GM18517 (cell line): ENCODE data around the gene ARHGEF5.

Experiments used
- ATAC-seq: cut with Tn5 transposase; IDR thresholded peaks from one replicate; pipeline ENCODE4 v1.9.1; 2021; ENCODE audit warnings: mild to moderate bottlenecking, moderate library complexity; ENCODE audit not compliant: unreplicated experiment

Gene ARHGEF5

DNA sequence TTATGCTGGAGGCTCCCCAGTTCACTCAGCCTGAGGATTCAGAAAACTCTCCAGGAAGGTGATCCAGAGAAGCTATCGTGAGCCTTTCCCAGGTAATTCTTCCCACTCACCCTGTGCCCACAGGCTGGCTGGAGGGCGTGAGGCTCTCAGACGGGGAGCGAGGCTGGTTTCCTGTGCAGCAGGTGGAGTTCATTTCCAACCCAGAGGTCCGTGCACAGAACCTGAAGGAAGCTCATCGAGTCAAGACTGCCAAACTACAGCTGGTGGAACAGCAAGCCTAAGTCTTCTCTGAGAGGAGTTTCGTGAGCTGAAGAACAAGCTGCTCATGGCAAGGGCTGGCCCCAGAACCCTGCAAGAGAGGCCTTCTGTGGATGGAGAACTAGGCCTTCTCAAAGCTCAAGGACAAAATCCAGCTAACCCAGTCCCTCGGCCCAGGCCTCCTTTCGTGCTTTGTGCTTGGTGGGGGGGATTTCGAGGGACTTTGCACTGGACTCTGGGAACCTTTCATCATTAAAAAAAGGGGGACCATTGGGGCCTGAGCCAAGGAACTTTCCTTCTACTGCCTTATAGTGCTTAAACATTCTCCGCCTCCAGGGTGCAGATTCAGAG, 24.7 kb downstream of the ARHGEF5 start:
- ATAC-seq = no peak

GRCh38 chr7:144384071-144384470, 28.9 kb downstream of the ARHGEF5 start:
- ATAC-seq = no peak

DNA sequence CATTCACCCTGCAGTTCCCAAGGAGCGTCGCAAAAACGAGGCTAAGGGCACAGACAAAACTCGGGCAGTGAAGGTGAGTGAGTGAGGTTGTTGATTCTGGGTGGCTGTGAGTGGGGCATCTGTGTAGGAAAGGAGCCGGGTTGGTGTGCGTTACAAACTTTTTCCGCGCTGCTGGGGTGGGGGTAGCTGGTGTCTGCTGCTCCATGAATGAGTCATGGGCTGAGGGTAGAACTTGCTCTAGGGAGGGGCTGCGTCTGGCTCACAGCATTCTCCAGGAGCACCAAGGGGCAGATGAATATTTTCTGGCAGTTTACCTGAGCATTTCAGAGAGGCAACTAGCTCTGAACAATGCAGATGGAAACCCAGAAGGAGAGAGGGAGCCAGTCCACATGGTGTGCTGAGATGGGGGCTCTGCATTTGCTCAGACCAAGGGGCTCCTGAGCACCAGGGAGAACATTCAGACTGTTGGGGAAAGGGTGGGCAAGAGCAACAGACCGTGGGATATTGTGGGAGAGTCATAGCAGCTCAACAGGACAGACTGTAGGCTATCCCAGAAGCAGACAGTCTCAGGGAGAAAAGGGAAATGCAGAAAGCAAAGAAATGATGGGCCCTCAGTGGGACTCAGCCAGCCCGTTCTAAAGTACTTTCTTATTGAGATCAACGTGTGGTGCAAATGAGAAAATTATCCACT, 29.5 kb downstream of the ARHGEF5 start:
- no peak for ATAC-seq

GRCh38 chr7:144386741-144387140, 31.5 kb downstream of the ARHGEF5 start:
- ATAC-seq = no peak

- ATAC-seq = no peak
Measured at GRCh38 chr7:144388950-144389349, 33.7 kb downstream of the ARHGEF5 start.

DNA sequence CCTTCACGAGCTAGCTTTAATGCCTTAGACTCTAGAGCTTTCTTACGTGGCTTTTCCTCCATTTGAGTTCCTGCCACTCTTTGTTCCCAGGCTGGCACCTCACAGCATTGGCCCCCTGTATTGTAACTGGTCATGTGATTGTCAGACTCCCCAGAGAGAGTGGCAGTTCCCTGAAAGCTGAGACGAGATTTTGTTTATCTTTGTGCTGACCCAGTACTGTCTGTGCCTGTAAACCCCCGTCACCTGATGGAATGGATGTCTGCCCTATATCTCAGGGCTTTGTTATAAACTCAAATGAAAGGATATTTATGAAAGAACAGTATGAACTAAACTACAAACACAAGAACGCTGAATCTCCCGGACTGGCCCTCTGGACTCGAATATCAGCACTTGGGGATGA, 35.3 kb downstream of the ARHGEF5 start:
- no peak for ATAC-seq

GRCh38 chr7:144391014-144391413, 35.8 kb downstream of the ARHGEF5 start:
- no peak for ATAC-seq

GRCh38 chr7:144391823-144392255, 36.6 kb downstream of the ARHGEF5 start:
- peak; percentile 67 for ATAC-seq

DNA sequence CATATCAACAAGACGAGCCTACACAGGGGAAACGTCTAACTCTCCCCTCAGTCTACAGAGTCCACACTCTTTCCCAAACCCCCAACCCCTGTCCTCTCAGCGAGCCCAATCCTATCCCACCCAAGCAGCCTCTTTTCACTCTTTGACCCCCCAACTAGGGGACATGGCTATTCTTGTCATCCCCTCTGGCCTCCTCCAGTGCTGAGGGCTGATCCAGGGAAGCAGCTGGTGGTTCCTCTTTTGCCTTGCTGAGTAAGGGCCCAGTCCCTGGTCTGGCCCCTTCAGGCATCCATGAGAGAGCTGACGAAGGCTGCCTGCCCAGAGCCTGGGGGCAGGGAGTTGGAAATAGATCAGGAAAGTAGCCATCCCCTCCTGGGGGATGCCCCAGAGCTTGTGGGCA, 41.9 kb downstream of the ARHGEF5 start:
- no peak for ATAC-seq

DNA sequence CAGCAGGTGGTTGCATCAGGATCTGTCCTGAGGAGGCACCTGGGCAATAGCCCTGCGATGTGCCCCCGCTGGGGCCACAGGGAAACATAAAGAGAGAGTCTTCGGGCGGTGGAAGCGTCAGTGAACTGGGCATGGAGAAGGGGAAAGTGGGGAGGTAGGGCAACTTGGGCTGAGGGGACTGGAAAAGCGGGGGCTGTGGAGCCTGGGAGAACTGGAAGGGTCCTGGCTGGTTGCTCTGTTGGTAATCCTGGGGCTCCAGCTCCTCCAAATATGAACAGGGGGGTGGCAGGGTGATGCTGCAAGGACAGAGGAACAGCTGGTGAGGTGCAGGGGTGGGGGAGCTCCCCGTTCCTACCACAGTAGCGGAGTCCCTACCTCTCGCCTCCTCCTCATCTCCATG, 43.1 kb downstream of the ARHGEF5 start:
- ATAC-seq = no peak

- ATAC-seq = no peak
Measured at GRCh38 chr7:144398911-144399310, 43.7 kb downstream of the ARHGEF5 start.

- ATAC-seq = no peak
Measured at GRCh38 chr7:144399946-144400345, 44.7 kb downstream of the ARHGEF5 start.

GRCh38 chr7:144401490-144401889, 46.3 kb downstream of the ARHGEF5 start:
- no peak for ATAC-seq

DNA sequence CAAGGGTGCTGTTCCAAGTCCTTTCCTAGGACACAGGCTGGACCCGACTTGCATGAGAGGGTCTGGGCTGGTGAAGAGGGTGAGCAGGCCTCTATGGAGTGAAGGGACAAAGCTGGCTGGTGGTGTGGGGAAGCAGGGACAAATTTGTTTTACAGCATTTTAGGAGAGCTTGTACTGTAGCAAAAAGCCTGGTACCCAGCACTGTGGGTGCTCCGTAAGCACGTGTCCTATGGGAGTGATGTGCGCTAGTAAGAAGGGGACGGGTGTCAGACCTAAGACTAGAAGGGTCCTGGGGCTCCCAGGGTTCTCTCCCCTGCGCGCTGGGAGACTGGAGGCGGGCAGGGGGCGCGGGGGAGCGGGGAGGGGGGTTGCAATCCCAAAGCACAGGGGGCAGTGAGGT, 47.9 kb downstream of the ARHGEF5 start:
- no peak for ATAC-seq

GRCh38 chr7:144403649-144404061, 48.5 kb downstream of the ARHGEF5 start, which contains the start of gene NOBOX:
TSS of gene NOBOX (minus strand) at chr7:144403693.
- no peak for ATAC-seq

- no peak for ATAC-seq
Measured at GRCh38 chr7:144404946-144405345, 49.7 kb downstream of the ARHGEF5 start.

DNA sequence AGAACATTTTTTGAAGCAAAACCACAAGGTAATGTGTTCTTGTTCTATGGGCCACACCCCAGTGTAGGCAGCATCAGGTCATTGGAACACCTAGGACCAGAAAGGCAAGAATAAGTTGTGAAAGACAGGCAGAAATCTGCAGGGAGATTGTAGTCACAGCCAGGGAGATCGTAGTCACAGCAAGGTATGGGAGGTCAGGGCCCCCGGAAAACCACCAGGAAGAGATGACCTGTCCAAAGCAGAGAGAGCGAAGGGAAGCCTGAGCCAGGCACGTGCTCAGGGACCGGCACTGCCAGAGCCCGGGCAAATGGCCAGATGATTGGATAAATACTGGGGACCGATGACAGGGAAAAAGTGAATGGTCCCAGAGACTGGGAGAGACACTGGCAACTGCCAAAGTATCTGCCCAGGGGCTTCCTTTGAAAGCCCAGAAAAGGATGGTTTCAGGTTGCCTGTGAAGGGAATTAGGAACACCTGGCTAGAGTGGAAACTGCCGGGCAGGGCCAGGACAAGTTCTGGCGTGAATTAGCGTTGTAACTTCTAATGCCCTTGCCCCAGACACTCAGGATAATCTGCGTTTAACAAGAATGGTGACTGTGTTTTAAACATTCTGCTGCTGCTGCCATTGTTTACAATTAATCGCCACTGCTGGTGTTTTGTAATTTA, 52.2 kb downstream of the ARHGEF5 start:
- ATAC-seq = no peak

DNA sequence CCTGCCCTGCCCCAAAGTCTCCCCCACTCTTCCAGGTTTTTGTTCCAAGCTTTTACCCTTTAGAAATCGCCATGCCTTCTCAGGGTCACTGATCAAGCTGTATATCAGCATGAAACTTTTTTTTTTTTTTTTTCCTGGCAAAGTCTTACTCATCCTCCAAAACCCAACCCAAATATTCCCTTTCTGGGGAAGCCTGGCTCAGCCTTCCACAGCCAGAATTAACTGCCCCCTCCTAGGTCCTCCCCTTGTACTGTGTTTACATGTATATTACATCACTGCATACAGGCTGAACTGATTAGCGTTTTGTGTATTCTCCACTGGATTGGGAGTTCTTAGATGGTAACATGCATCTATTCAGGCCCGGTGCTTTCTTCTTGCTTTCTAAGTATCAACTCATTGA, 52.9 kb downstream of the ARHGEF5 start:
- ATAC-seq = no peak

GRCh38 chr7:144410441-144410840, 55.2 kb downstream of the ARHGEF5 start:
- no peak for ATAC-seq

- no peak for ATAC-seq
Measured at GRCh38 chr7:144414815-144415214, 59.6 kb downstream of the ARHGEF5 start.

- no peak for ATAC-seq
Measured at GRCh38 chr7:144415858-144416257, 60.7 kb downstream of the ARHGEF5 start.

- ATAC-seq = no peak
Measured at GRCh38 chr7:144416341-144416740, 61.1 kb downstream of the ARHGEF5 start.
